Karpas-422 (cell line): ENCODE results near the gene DHRS1. TPM values are rescaled to one million over a fixed set of nuclear protein-coding genes. Genes with fewer than 3 reads are reported as not detected.

ENCODE experiments used
- DNase-seq: peaks from one replicate; pipeline ENCODE4 v3.0.0-alpha.2; 2015
- H2AFZ ChIP-seq: fragments of 200-600 bp; sonication (generic); 2 replicates; pipeline ENCODE4 v1.6.1; 2014; ENCODE audit warnings: antibody characterized with exemption, low read length, mixed read lengths
- H3K27ac ChIP-seq: fragments of 200-600 bp; sonication (generic); 2 replicates; pipeline ENCODE4 v1.5.1; 2014; ENCODE audit warnings: mild to moderate bottlenecking, low read length, moderate library complexity
- H3K27me3 ChIP-seq: fragments of 200-600 bp; sonication (generic); 2 replicates; pipeline ENCODE4 v1.6.1; 2014; ENCODE audit warnings: low read length, mixed read lengths
- H3K36me3 ChIP-seq: fragments of 200-600 bp; sonication (generic); 2 replicates; pipeline ENCODE4 v1.6.1; 2014; ENCODE audit warnings: low read length, mixed read lengths; ENCODE audit not compliant: insufficient read depth
- H3K4me1 ChIP-seq: fragments of 200-600 bp; sonication (generic); 2 replicates; pipeline ENCODE4 v1.6.1; 2014; ENCODE audit warnings: mild to moderate bottlenecking, low read length, mixed read lengths
- H3K4me2 ChIP-seq: fragments of 200-600 bp; sonication (generic); 2 replicates; pipeline ENCODE4 v1.6.1; 2014; ENCODE audit warnings: low read length, low read depth, mild to moderate bottlenecking; ENCODE audit not compliant: poor library complexity, severe bottlenecking
- H3K4me3 ChIP-seq: fragments of 200-600 bp; sonication (generic); 2 replicates; pipeline ENCODE4 v1.5.1; 2014; ENCODE audit warnings: mild to moderate bottlenecking, antibody characterized with exemption, low read length, mixed read lengths
- H3K79me2 ChIP-seq: fragments of 200-600 bp; sonication (generic); 2 replicates; pipeline ENCODE4 v1.6.1; 2014; ENCODE audit warnings: mild to moderate bottlenecking, low read length, mixed read lengths
- H3K9ac ChIP-seq: fragments of 200-600 bp; sonication (generic); 2 replicates; pipeline ENCODE4 v1.6.0; 2014; ENCODE audit warnings: low read length
- H3K9me2 ChIP-seq: fragments of 200-600 bp; sonication (generic), shearing (Covaris generic); replicated peaks from 2 replicates; pipeline ENCODE4 v1.6.0; 2014; ENCODE audit warnings: mild to moderate bottlenecking, low read length, moderate library complexity; ENCODE audit not compliant: insufficient read depth
- H3K9me3 ChIP-seq: fragments of 300-700, 200-600 bp; sonication (generic); 2 replicates; pipeline ENCODE4 v1.6.1; 2014; ENCODE audit warnings: low read length, mixed read lengths
- H4K20me1 ChIP-seq: fragments of 200-600 bp; sonication (generic); 2 replicates; pipeline ENCODE4 v1.6.1; 2014; ENCODE audit warnings: mild to moderate bottlenecking, antibody characterized with exemption, low read length, low read depth; ENCODE audit not compliant: insufficient read depth
- total RNA-seq: library from RNA; depleted of rRNA; stranded (reverse); fragments of >200 nt; shearing (Covaris generic); gene quantifications from 2 replicates; pipeline ENCODE4 v1.2.3, GENCODE V29; 2014; ENCODE audit warnings: low replicate concordance

Gene DHRS1
- total RNA-seq, 1 experiment from 2014 or later, result 35.9 TPM

GRCh38 chr14:24271834-24272263, 27.7 kb downstream of the DHRS1 start:
- peak overlapping the region; percentile 18; the same call in 1 of the 2 replicates for H2AFZ ChIP-seq
- peak overlapping the region; percentile 80 for H3K4me3 ChIP-seq
- H3K9ac ChIP-seq, result peak overlapping the region; percentile 86
- no peaks in the 10 kb centered on the region for H3K27me3 ChIP-seq
- peak overlapping the region; percentile 96 for H3K4me2 ChIP-seq
- H3K9me3 ChIP-seq, result no peaks in the 10 kb centered on the region
- peaks cover 26% of the 10 kb centered on the region for H3K79me2 ChIP-seq
- H3K36me3 ChIP-seq, result no peaks in the 10 kb centered on the region
- no peaks in the 10 kb centered on the region for H4K20me1 ChIP-seq
- no peak for DNase-seq
- no peaks in the 10 kb centered on the region for H3K9me2 ChIP-seq
- peaks cover 38% of the 10 kb centered on the region for H3K4me1 ChIP-seq
- H3K27ac ChIP-seq, result peak overlapping the region; percentile 7; the same call in 1 of the 2 replicates

- Histone ChIP-seq H3K4me2 (peak within 1 kb of the TSS; percentile 96), H2AFZ (peak within 1 kb of the TSS; percentile 36; the same call in 1 of the 2 replicates)
These were observed 28.3 kb downstream of the DHRS1 start, which contains the start of gene RABGGTA for GRCh38 chr14:24271134-24271833. TSS of gene RABGGTA (minus strand) at chr14:24271597. CDS start at chr14:24271115, 482 bp downstream.

GRCh38 chr14:24270537-24271133, 28.9 kb downstream of the DHRS1 start:
- Histone ChIP-seq H4K20me1 (no peaks in the 10 kb centered on the region), H3K27me3 (no peaks in the 10 kb centered on the region), H3K9ac (peak overlapping the region; percentile 86), H3K4me3 (peak overlapping the region; percentile 80), H3K79me2 (peaks cover 25% of the 10 kb centered on the region), H3K36me3 (no peaks in the 10 kb centered on the region), H3K9me3 (no peaks in the 10 kb centered on the region), H3K9me2 (no peaks in the 10 kb centered on the region), H3K27ac (peak overlapping the region; percentile 76; the same call in 1 of the 2 replicates), H3K4me1 (peaks cover 38% of the 10 kb centered on the region), H3K4me2 (peak overlapping the region; percentile 96), H2AFZ (peak overlapping the region; percentile 36; the same call in 1 of the 2 replicates)
- DNase-seq, result no peak

More at GRCh38 chr14:24271134-24271833, 28.3 kb downstream of the DHRS1 start, which contains the start of gene RABGGTA:
- H3K9ac ChIP-seq, result peak within 1 kb of the TSS; percentile 86
- H3K4me1 ChIP-seq, result peaks cover 38% of the 10 kb centered on the region
- no peaks in the 10 kb centered on the region for H4K20me1 ChIP-seq
- H3K27me3 ChIP-seq, result no peaks in the 10 kb centered on the region
- H3K79me2 ChIP-seq, result peaks cover 26% of the 10 kb centered on the region
- H3K36me3 ChIP-seq, result no peaks in the 10 kb centered on the region
- H3K9me3 ChIP-seq, result no peaks in the 10 kb centered on the region
- no peaks in the 10 kb centered on the region for H3K9me2 ChIP-seq
- H3K27ac ChIP-seq, result peak within 1 kb of the TSS; percentile 76
- peak; percentile 99 for DNase-seq
- H3K4me3 ChIP-seq, result peak within 1 kb of the TSS; percentile 80

- Histone ChIP-seq H3K4me1 (peaks cover 38% of the 10 kb centered on the region), H3K9me2 (no peaks in the 10 kb centered on the region), H3K27ac (no peak overlapping the region), H3K9ac (peak overlapping the region; percentile 86), H4K20me1 (no peaks in the 10 kb centered on the region), H3K36me3 (no peaks in the 10 kb centered on the region), H2AFZ (no peak overlapping the region), H3K27me3 (no peaks in the 10 kb centered on the region), H3K79me2 (peaks cover 20% of the 10 kb centered on the region), H3K4me3 (peak overlapping the region; percentile 80), H3K4me2 (peak overlapping the region; percentile 96), H3K9me3 (no peaks in the 10 kb centered on the region)
- DNase-seq, result no peak
These were observed 29.6 kb downstream of the DHRS1 start for GRCh38 chr14:24269910-24270536.

GRCh38 chr14:24269368-24269767, 30.2 kb downstream of the DHRS1 start:
- no peak for DNase-seq
- Histone ChIP-seq H3K4me3 (no peak overlapping the region), H3K4me1 (peaks cover 37% of the 10 kb centered on the region)

GRCh38 chr14:24268225-24268624, 31.4 kb downstream of the DHRS1 start:
- no peaks in the 10 kb centered on the region for H3K36me3 ChIP-seq
- H3K9ac ChIP-seq, result no peak overlapping the region
- no peaks in the 10 kb centered on the region for H4K20me1 ChIP-seq
- H3K4me2 ChIP-seq, result no peak overlapping the region
- no peak overlapping the region for H2AFZ ChIP-seq
- no peak overlapping the region for H3K4me3 ChIP-seq
- DNase-seq, result no peak
- H3K79me2 ChIP-seq, result peaks cover 20% of the 10 kb centered on the region
- no peak overlapping the region for H3K27ac ChIP-seq
- H3K27me3 ChIP-seq, result no peaks in the 10 kb centered on the region
- H3K4me1 ChIP-seq, result peaks cover 26% of the 10 kb centered on the region
- no peaks in the 10 kb centered on the region for H3K9me3 ChIP-seq
- H3K9me2 ChIP-seq, result no peaks in the 10 kb centered on the region

More at GRCh38 chr14:24269368-24269767, 30.2 kb downstream of the DHRS1 start:
- H3K79me2 ChIP-seq, result peaks cover 20% of the 10 kb centered on the region
- H3K9me3 ChIP-seq, result no peaks in the 10 kb centered on the region
- H3K36me3 ChIP-seq, result no peaks in the 10 kb centered on the region
- no peak overlapping the region for H2AFZ ChIP-seq
- no peaks in the 10 kb centered on the region for H3K27me3 ChIP-seq
- no peak overlapping the region for H3K27ac ChIP-seq
- H3K9me2 ChIP-seq, result no peaks in the 10 kb centered on the region
- H4K20me1 ChIP-seq, result no peaks in the 10 kb centered on the region
- no peak overlapping the region for H3K9ac ChIP-seq
- H3K4me2 ChIP-seq, result no peak overlapping the region

GRCh38 chr14:24267516-24267915, 32.1 kb downstream of the DHRS1 start:
- no peak overlapping the region for H3K4me3 ChIP-seq
- no peak overlapping the region for H2AFZ ChIP-seq
- H3K9me3 ChIP-seq, result no peaks in the 10 kb centered on the region
- no peaks in the 10 kb centered on the region for H4K20me1 ChIP-seq
- H3K27ac ChIP-seq, result no peak overlapping the region
- peaks cover 19% of the 10 kb centered on the region for H3K4me1 ChIP-seq
- no peak overlapping the region for H3K9ac ChIP-seq
- no peaks in the 10 kb centered on the region for H3K27me3 ChIP-seq
- DNase-seq, result no peak
- no peaks in the 10 kb centered on the region for H3K36me3 ChIP-seq
- H3K79me2 ChIP-seq, result peaks cover 17% of the 10 kb centered on the region
- no peaks in the 10 kb centered on the region for H3K9me2 ChIP-seq
- no peak overlapping the region for H3K4me2 ChIP-seq
